HG02970 (cell line): ENCODE data around the gene RND3.

Experiments used
- ATAC-seq: cut with Tn5 transposase; IDR thresholded peaks from one replicate; pipeline ENCODE4 v1.9.1; 2021; ENCODE audit warnings: mild to moderate bottlenecking, moderate library complexity, moderate number of reproducible peaks; ENCODE audit not compliant: unreplicated experiment, low FRiP score

RND3 gene

GRCh38 chr2:150476809-150477302, 10.6 kb downstream of the RND3 start:
- no peak for ATAC-seq

- no peak for ATAC-seq
These were observed 11.2 kb downstream of the RND3 start for GRCh38 chr2:150476286-150476685.

- ATAC-seq: no peak
These were observed 11.8 kb downstream of the RND3 start for GRCh38 chr2:150475479-150476250.

- no peak for ATAC-seq
These were observed 13.0 kb downstream of the RND3 start for GRCh38 chr2:150474326-150475074.

- ATAC-seq: no peak
These were observed 13.7 kb downstream of the RND3 start for GRCh38 chr2:150473767-150474166.

- no peak for ATAC-seq
These were observed 15.0 kb downstream of the RND3 start for GRCh38 chr2:150472511-150472899.

- ATAC-seq: no peak
These were observed 15.5 kb downstream of the RND3 start for GRCh38 chr2:150471813-150472510.

GRCh38 chr2:150470435-150470834, 17.0 kb downstream of the RND3 start:
- no peak for ATAC-seq

- no peak for ATAC-seq
These were observed 17.7 kb downstream of the RND3 start for GRCh38 chr2:150469706-150470274.

- ATAC-seq: no peak
These were observed 19.0 kb downstream of the RND3 start for GRCh38 chr2:150468350-150468960.

- no peak for ATAC-seq
These were observed 19.9 kb downstream of the RND3 start for GRCh38 chr2:150467621-150467963.

- no peak for ATAC-seq
These were observed 20.5 kb downstream of the RND3 start for GRCh38 chr2:150466741-150467620.

- no peak for ATAC-seq
These were observed 21.5 kb downstream of the RND3 start for GRCh38 chr2:150465703-150466569.

GRCh38 chr2:150464986-150465385, 22.5 kb downstream of the RND3 start:
- ATAC-seq: no peak

- ATAC-seq: no peak
These were observed 23.2 kb downstream of the RND3 start for GRCh38 chr2:150464270-150464669.

- ATAC-seq: no peak
These were observed 24.7 kb downstream of the RND3 start for GRCh38 chr2:150462770-150463169.

GRCh38 chr2:150459281-150459680, 28.2 kb downstream of the RND3 start:
- ATAC-seq: no peak

- ATAC-seq: no peak
These were observed 36.7 kb downstream of the RND3 start for GRCh38 chr2:150450765-150451164.

- ATAC-seq: no peak
These were observed 37.6 kb downstream of the RND3 start for GRCh38 chr2:150449856-150450255.
